GM13977 (cell line): ENCODE data around the gene LAMC3.

Source experiments
- DNase-seq: peaks from one replicate; pipeline ENCODE4 v3.0.0; 2012; ENCODE audit warnings: low spot score
- CTCF ChIP-seq: IDR thresholded peaks from 2 replicates; pipeline ENCODE4 v1.5.1; 2012; ENCODE audit warnings: mild to moderate bottlenecking, control low read depth; ENCODE audit not compliant: insufficient read depth; ENCODE audit errors: extremely low read depth, missing control alignments
- in situ Hi-C: fragments of 300-500 bp; cut with MboI; formaldehyde crosslinking; loops from one replicate; pipeline ENCODE4 v1.12.0; 2022; ENCODE audit warnings: low sequenced_read_pairs, low pct_unique_long_range_greater_than_20kb, mixed read lengths, inconsistent platforms; ENCODE audit not compliant: unreplicated experiment

Gene LAMC3

GRCh38 chr9:131085370-131086122 lies 76.6 kb downstream of the LAMC3 start:
- in situ Hi-C loops, result no loop called here
- TF ChIP-seq CTCF, result no peak

GRCh38 chr9:131087354-131087893 lies 78.5 kb downstream of the LAMC3 start:
- in situ Hi-C loops, result no loop called here
- no peak for TF ChIP-seq CTCF
- DNase-seq, result no peak

More at GRCh38 chr9:131085370-131086122, 76.6 kb downstream of the LAMC3 start:
- DNase-seq, result no peak

DNA sequence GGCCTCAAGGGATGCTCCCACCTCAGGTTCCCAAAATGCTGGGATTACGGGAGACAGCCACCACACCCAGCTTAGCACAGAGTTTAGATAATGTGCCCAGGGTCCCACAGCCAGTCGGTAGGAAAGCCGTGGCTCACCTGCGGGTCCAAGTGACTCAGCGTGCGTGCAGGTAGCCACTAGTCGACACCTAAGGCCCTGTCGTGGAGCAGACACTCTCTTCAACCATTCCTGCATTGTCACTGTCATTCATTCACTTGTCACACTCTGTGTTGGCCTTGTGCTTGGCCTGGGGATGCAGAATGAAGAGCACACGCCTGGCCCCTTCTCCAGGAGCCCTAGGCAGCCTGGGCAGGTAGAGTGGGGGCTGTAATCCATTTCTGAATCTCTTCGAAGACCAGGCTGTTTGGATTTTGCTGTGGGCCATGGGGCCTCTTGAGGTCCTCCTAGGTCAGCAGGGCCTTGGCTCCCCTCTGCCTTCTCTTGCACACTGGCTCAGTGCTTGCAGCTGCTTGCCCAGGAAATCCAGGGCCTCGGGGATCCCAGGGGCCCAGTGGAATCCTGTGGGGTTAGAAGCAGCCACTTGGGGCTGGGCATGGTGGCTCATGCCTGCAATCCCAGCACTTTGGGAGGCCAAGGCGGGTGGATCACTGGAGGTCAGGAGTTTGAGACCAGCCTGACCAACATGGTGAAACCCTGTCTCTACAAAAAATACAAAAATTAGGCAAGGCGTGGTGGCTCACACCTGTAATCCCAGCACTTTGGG lies 81.2 kb downstream of the LAMC3 start:
- in situ Hi-C loops, result no loop called here
- no peak for TF ChIP-seq CTCF
- no peak for DNase-seq

GRCh38 chr9:131091352-131091992 lies 82.5 kb downstream of the LAMC3 start:
- no peak for TF ChIP-seq CTCF
- in situ Hi-C loops, result no loop called here
- DNase-seq, result no peak

DNA sequence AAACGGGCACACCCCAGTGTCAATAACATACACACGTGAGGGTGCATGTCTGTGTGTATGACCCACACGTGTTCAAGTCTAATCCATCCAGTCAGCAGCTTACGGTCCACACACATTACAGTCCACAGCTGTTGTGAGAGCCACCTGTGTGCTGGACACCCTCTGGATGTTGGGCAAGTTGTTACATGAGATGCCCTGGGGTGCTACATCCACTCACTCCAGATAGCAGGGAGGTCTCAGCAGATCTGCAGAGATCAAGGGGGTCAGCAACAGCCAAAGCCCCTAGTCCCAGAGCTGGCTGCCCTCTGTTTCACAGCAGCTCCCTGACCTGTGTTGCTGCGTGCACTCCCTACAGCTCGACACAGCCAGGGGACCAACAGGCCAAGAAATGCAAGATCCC lies 83.1 kb downstream of the LAMC3 start:
- no peak for DNase-seq
- no peak for TF ChIP-seq CTCF
- in situ Hi-C loops, result no loop called here
